ENCODE results near the gene ZNG1A. TPM values are rescaled to one million over a fixed set of nuclear protein-coding genes. Genes with fewer than 3 reads are reported as not detected.
A peak's percentile ranks its signal among the peaks of the same experiment; 100 is the strongest.
"Not testable (repeated sequence)": the region's sequence is repeated elsewhere in the genome, so short reads cannot be mapped to it uniquely, and the experiment has no call there.

ZNG1A gene
- total RNA-seq, 1 experiment from 2014 or later: 31.1 TPM

- not testable (repeated sequence) for H3K14ac ChIP-seq (ENCODE audit: insufficient read depth, low read length)
- peaks cover 84% of the 10 kb centered on the region for H3K27me3 Mint-ChIP-seq (ENCODE audit: low read depth)
These were observed 62.4 kb downstream of the ZNG1A start for GRCh38 chr9:116239-117077.

GRCh38 chr9:115118-115451, 63.8 kb downstream of the ZNG1A start:
- not testable (repeated sequence) for H3K23ac ChIP-seq (ENCODE audit: insufficient read length, low read depth, low read length); H3K27ac Mint-ChIP-seq; H3K79me2 ChIP-seq (ENCODE audit: insufficient read depth, low read length); H2AFZ ChIP-seq (ENCODE audit: low read length); H2BK120ac ChIP-seq (ENCODE audit: low read depth, low read length, poor library complexity, severe bottlenecking); H3K36me3 Mint-ChIP-seq (ENCODE audit: insufficient read depth in 1 of 3, low read depth in 3 of 3); H3K27ac ChIP-seq (ENCODE audit: insufficient read length, low read depth, low read length); H2BK20ac ChIP-seq (ENCODE audit: low read depth, low read length, poor library complexity, severe bottlenecking); H3K79me1 ChIP-seq (ENCODE audit: insufficient read depth, low read depth, low read length, poor library complexity, severe bottlenecking); H3K18ac ChIP-seq (ENCODE audit: insufficient read length, low read depth, low read length); H3K56ac ChIP-seq (ENCODE audit: insufficient read length, low read depth, low read length); H3K9me3 ChIP-seq (ENCODE audit: control insufficient read depth, low read depth, low read length); H3K23me2 ChIP-seq (ENCODE audit: insufficient read length, low read depth, low read length, poor library complexity, severe bottlenecking); H3K4me2 ChIP-seq (ENCODE audit: insufficient read depth, insufficient read length, low read length); H3K9me3 Mint-ChIP-seq; H2BK15ac ChIP-seq (ENCODE audit: low read depth, low read length); H4K5ac ChIP-seq (ENCODE audit: insufficient read length, low read depth, low read length); H2BK5ac ChIP-seq (ENCODE audit: insufficient read length, low read length); DNase-seq; H4K91ac ChIP-seq (ENCODE audit: insufficient read length, low read depth, low read length); H4K8ac ChIP-seq (replicated peaks; ENCODE audit: insufficient read length, low read depth, low read length); H3K4me1 ChIP-seq (ENCODE audit: insufficient read depth, low read length); H3T11ph ChIP-seq (ENCODE audit: low read length); H4K20me1 ChIP-seq (ENCODE audit: control insufficient read depth, insufficient read depth, insufficient read length); H3K9ac ChIP-seq (ENCODE audit: extremely low read depth, insufficient read length, low read length); H3K14ac ChIP-seq (ENCODE audit: insufficient read depth, low read length); H3K4ac ChIP-seq (ENCODE audit: low read depth, low read length); H2BK12ac ChIP-seq (ENCODE audit: insufficient read length, low read depth, low read length); H2AK5ac ChIP-seq (ENCODE audit: insufficient read length, low read length)
- peaks cover 43% of the 10 kb centered on the region for H3K27me3 ChIP-seq (ENCODE audit: insufficient read depth, low read length)
- Mint-ChIP-seq H3K27me3 (ENCODE audit: low read depth) (peaks cover 88% of the 10 kb centered on the region), H3K4me3 (peak overlapping the region; percentile 27 to 71), H3K4me1 (peaks cover 13 to 20% of the 10 kb centered on the region in 2 experiments)
- WGBS (ENCODE audit: extremely low coverage, insufficient read length, low lambda C conversion rate): no CpG with 5 or more reads among the region's 11 CpGs

More at GRCh38 chr9:116239-117077, 62.4 kb downstream of the ZNG1A start:
- not testable (repeated sequence) for H2BK120ac ChIP-seq (ENCODE audit: low read depth, low read length, poor library complexity, severe bottlenecking); H2BK15ac ChIP-seq (ENCODE audit: low read depth, low read length); H3K23me2 ChIP-seq (ENCODE audit: insufficient read length, low read depth, low read length, poor library complexity, severe bottlenecking); H3K79me1 ChIP-seq (ENCODE audit: insufficient read depth, low read depth, low read length, poor library complexity, severe bottlenecking); H3T11ph ChIP-seq (ENCODE audit: low read length); H3K9ac ChIP-seq (ENCODE audit: extremely low read depth, insufficient read length, low read length); H3K9me3 Mint-ChIP-seq; H2AK5ac ChIP-seq (ENCODE audit: insufficient read length, low read length); H4K20me1 ChIP-seq (ENCODE audit: control insufficient read depth, insufficient read depth, insufficient read length); H3K36me3 Mint-ChIP-seq (ENCODE audit: insufficient read depth in 1 of 3, low read depth in 3 of 3); H3K4me2 ChIP-seq (ENCODE audit: insufficient read depth, insufficient read length, low read length); H2BK5ac ChIP-seq (ENCODE audit: insufficient read length, low read length); H2AFZ ChIP-seq (ENCODE audit: low read length); H3K9me3 ChIP-seq (ENCODE audit: control insufficient read depth, low read depth, low read length); H3K4ac ChIP-seq (ENCODE audit: low read depth, low read length); H3K27ac ChIP-seq (ENCODE audit: insufficient read length, low read depth, low read length); H3K79me2 ChIP-seq (ENCODE audit: insufficient read depth, low read length); H4K5ac ChIP-seq (ENCODE audit: insufficient read length, low read depth, low read length); H3K56ac ChIP-seq (ENCODE audit: insufficient read length, low read depth, low read length); H3K23ac ChIP-seq (ENCODE audit: insufficient read length, low read depth, low read length); H4K8ac ChIP-seq (replicated peaks; ENCODE audit: insufficient read length, low read depth, low read length); H2BK20ac ChIP-seq (ENCODE audit: low read depth, low read length, poor library complexity, severe bottlenecking); H4K91ac ChIP-seq (ENCODE audit: insufficient read length, low read depth, low read length); H3K18ac ChIP-seq (ENCODE audit: insufficient read length, low read depth, low read length); H2BK12ac ChIP-seq (ENCODE audit: insufficient read length, low read depth, low read length); H3K27ac Mint-ChIP-seq; H3K4me1 ChIP-seq (ENCODE audit: insufficient read depth, low read length)
- no CpG with 5 or more reads among the region's 41 CpGs for WGBS (ENCODE audit: extremely low coverage, insufficient read length, low lambda C conversion rate)
- Mint-ChIP-seq H3K4me3 (peak overlapping the region; percentile 17 to 53), H3K4me1 (peaks cover 16 to 27% of the 10 kb centered on the region in 2 experiments)
- peaks cover 43% of the 10 kb centered on the region for H3K27me3 ChIP-seq (ENCODE audit: insufficient read depth, low read length)
- DNase-seq: peak; percentile 35
